ENCODE results near the gene MT1B. TPM values are rescaled to one million over a fixed set of nuclear protein-coding genes. Genes with fewer than 3 reads are reported as not detected.

MT1B gene
- total RNA-seq, 6 experiments from 2014 or later = 1.6 to 7.7 (median 2.2) TPM; not detected in 3

- DNase-seq (no peak), ATAC-seq (no peak)
- H3K9me3 ChIP-seq = no peaks in the 10 kb centered on the region
- WGBS (ENCODE audit: insufficient coverage, low coverage, low lambda C conversion rate, missing lambda C conversion rate) = no CpG with 5 or more reads among the region's 2 CpGs
- no peak overlapping the region for H3K27ac ChIP-seq
- no peak overlapping the region for H3K4me3 ChIP-seq
- H3K27me3 ChIP-seq = no peaks in the 10 kb centered on the region
- H3K4me1 ChIP-seq = peaks cover 0 to 37% (median 7%) of the 10 kb centered on the region in 4 donors
- TF ChIP-seq POLR2A (IDR thresholded peaks at IDR 0.05) (no peak), CTCF (IDR thresholded peaks at IDR 0.05) (no peak)
- H3K36me3 ChIP-seq = no peaks in the 10 kb centered on the region
- intact Hi-C loops (cut with DNase I) = no loop called here
These were observed 10.5 kb upstream of the MT1B start for GRCh38 chr16:56641166-56641565.

GRCh38 chr16:56643080-56643778 lies 8.5 kb upstream of the MT1B start:
- Histone ChIP-seq H3K36me3 (no peaks in the 10 kb centered on the region), H3K27me3 (no peaks in the 10 kb centered on the region), H3K4me1 (peaks cover 0 to 50% (median 7%) of the 10 kb centered on the region in 4 donors), H3K27ac (peak overlapping the region; percentile 17 to 91 (median 42)), H3K4me3 (peak overlapping the region; percentile 28 to 55 (median 47)), H3K9me3 (no peaks in the 10 kb centered on the region)
- 9% methylated on average over 27 of the region's 42 CpGs for WGBS (ENCODE audit: insufficient coverage, low coverage, low lambda C conversion rate, missing lambda C conversion rate)
- DNase-seq (peak; percentile 90 to 95 (median 95)), ATAC-seq (peak; percentile 82 to 91 (median 84))
- peak; percentile 68 for TF ChIP-seq POLR2A (IDR thresholded peaks at IDR 0.05)
- TF ChIP-seq CTCF (IDR thresholded peaks at IDR 0.05) = peak; percentile 52 to 61 (median 54)
- intact Hi-C loops (cut with DNase I) = no loop called here

GRCh38 chr16:56643833-56644232 lies 7.9 kb upstream of the MT1B start:
- ATAC-seq = peak in 1 of 4 donors; percentile 6
- Histone ChIP-seq H3K4me3 (peak overlapping the region in 2 of 3 donors; percentile 47 to 55), H3K27me3 (no peaks in the 10 kb centered on the region), H3K36me3 (no peaks in the 10 kb centered on the region), H3K4me1 (peaks cover 0 to 52% (median 5%) of the 10 kb centered on the region in 4 donors), H3K9me3 (no peaks in the 10 kb centered on the region), H3K27ac (peak overlapping the region in 2 of 3 donors; percentile 16 to 91)
- no CpG with 5 or more reads among the region's 5 CpGs for WGBS (ENCODE audit: insufficient coverage, low coverage, low lambda C conversion rate, missing lambda C conversion rate)
- DNase-seq = peak in 1 of 3 donors; percentile 46
- intact Hi-C loops (cut with DNase I) = no loop called here
- TF ChIP-seq POLR2A (IDR thresholded peaks at IDR 0.05) (no peak), CTCF (IDR thresholded peaks at IDR 0.05) (no peak)

- intact Hi-C loops (cut with DNase I) = no loop called here
These were observed 6.4 kb upstream of the MT1B start for GRCh38 chr16:56645311-56645710.

More at GRCh38 chr16:56645311-56645710, 6.4 kb upstream of the MT1B start:
- DNase-seq (no peak), ATAC-seq (no peak)
- Histone ChIP-seq H3K4me3 (no peak overlapping the region), H3K27me3 (no peaks in the 10 kb centered on the region), H3K36me3 (no peaks in the 10 kb centered on the region), H3K9me3 (no peaks in the 10 kb centered on the region), H3K27ac (no peak overlapping the region), H3K4me1 (peaks cover 0 to 41% (median 4%) of the 10 kb centered on the region in 4 donors)
- WGBS (ENCODE audit: insufficient coverage, low coverage, low lambda C conversion rate, missing lambda C conversion rate) = 100% methylated on average over 1 of the region's 1 CpG
- TF ChIP-seq POLR2A (IDR thresholded peaks at IDR 0.05) (no peak), CTCF (IDR thresholded peaks at IDR 0.05) (no peak)

Measured in right lobe of liver (tissue), 6 donors.